NCI-H2227 (cell line): ENCODE measurements around the gene RELT.
"Not testable (repeated sequence)": the region's sequence is repeated elsewhere in the genome, so short reads cannot be mapped to it uniquely, and the experiment has no call there.

ENCODE experiments used
- DNase-seq: peaks from one replicate; lab custom pipeline; 2025; ENCODE audit not compliant: unreplicated experiment; lab: John Stamatoyannopoulos, UW

Gene RELT

GRCh38 chr11:73428227-73428626 lies 52.0 kb downstream of the RELT start:
- DNase-seq: no peak

DNA sequence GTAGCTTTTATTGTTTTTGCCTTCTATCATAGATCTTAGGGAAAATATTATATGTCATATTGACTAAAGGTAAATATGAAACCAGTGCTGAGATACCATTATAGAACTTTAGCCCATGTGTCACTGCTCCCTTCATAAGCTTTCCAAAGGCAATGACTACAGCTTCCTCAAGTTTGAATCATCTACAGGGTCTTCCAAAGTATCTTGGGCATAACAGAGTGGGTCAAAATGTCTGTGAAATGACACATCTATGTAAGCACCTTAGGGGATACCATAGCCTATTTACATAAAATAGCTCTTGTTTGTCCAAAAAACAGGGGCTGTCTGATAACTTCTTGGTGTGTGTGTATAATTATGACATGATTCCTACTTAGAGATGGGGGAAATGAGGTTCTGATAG lies 52.5 kb downstream of the RELT start:
- no peak for DNase-seq

DNA sequence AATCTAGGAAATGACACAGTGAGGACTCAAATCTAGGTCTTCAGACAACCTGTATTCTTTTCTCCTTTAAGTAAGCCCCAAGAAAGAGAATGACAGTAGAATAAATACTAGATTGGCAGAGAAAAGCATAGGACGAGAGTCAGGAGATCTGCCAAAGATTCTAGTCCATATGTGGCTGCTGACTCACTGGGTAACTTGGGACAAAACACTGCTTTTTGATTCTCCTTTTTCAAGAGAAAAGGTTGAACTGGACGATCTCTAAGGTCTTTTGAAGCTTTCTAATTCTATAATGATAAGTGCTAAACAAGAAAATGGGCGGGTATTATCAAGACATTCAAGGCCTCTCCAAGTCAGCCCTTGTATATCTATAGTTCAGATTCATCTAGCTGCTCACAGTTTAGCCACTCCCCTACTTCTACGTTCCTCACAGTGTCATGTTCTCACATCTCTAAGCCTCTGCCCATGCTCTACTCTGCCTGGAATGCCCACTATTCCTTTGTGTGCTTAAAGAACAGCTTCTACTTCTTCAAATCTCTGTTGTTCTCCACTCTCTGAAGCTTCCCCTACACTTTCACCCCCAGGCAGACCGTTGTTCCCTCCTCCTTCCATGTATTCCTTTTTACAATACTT lies 53.0 kb downstream of the RELT start:
- no peak for DNase-seq

DNA sequence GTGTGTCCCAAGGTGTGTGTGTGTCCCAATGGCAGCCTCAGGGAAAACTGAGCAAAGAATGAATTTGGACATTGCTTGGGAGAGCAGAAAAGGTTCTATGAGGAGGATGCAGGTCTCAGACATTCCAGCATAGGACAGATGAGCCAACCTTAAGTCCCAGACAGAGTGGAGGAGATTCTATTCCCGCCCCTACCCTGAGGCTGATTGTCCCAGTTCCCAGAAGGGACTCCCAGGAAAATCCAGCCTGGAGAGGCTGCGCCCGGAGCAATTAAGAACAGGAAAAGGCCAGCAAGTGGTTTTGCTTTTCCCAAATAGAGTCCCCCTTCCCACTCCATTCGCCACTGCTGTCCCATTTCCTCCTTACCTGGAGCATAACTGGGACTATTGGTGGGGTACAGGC lies 54.1 kb downstream of the RELT start:
- DNase-seq: no peak

- DNase-seq: no peak
Measured at GRCh38 chr11:73431396-73431795, 55.2 kb downstream of the RELT start.

DNA sequence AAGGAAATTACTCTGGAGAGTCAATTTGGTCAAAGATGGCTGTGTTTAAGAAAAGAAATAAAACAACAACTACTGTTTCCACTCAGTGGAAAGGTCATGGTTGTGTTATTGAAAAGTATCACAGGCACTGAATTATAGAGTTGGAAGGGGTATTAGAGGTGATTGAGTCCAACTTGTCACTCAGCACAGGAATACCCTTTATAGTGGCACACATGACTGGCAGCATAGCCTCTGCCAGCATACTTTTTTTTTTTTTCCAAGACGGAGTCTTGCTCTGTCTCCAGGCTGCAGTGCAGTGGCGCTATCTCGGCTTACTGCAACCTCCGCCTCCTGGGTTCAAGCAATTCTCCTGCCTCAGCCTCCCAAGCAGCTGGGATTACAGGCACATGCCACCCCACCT lies 60.7 kb downstream of the RELT start:
- not testable (repeated sequence) for DNase-seq

GRCh38 chr11:73439002-73439843 lies 63.0 kb downstream of the RELT start:
- DNase-seq: peak; percentile 29

DNA sequence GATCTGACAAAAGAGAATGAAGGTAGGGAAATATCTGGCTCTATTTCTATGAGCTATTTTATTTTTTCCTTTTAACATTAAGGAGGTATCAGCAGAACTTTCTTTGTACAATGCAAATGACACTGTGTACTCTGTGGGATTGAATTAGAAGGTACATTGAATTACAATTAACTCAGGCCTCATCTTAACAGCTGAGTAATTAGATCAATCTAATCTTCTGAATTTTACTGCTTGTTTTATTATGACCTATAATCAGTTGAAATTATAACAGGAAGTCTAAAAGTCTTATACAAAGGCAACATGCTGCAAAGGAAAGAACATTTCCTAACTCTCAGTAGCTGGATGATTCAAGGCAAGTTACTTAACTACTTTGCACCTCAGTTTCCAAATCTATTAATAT lies 69.8 kb downstream of the RELT start:
- no peak for DNase-seq

GRCh38 chr11:73446766-73447165 lies 70.6 kb downstream of the RELT start:
- DNase-seq: no peak
